ENCODE data around the gene METTL6. TPM values are rescaled to one million over a fixed set of nuclear protein-coding genes. Genes with fewer than 3 reads are reported as not detected.

METTL6 gene
- polyA plus RNA-seq, 1 of the 3 experiments (the other 2 are of a cell fraction), result 22.7 TPM

DNA sequence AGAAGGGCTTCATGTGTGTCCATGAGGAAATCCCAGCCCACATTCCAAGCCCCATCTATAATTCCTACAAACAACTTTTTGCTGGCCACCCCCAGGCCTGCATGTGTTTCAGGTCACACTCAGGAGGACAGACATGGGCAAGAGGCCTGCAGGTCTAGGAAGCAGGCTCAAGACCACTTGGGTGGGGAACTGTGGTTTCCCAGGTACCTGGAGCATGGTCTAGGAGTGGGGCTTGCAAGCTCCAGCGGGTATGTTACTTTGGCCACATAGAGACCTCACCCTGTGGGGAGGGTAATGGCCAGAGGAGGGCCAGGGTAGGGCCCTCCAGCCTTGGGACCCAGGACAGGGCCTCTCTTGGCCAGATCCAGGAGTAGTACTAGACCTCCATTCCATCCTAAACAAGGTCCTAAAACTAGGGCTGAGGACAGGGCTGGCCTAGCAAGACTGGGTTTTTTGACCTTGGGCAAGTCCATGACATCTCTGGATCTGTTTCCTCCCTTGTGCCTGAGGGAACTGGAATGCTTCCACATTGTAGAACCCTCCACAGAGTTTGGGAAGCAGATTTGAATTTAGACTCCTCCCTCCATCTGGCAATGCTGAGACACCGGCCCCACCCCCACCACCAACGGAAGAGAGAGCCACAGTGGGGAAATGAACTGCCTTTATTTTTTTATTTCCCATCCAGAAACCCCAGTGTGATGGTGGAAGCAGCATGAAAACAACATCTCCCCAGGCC is 22.3 kb upstream of the METTL6 start:
- Histone ChIP-seq H4K20me1 (ENCODE audit: insufficient read depth) (no peaks in the 10 kb centered on the region), H3K9me2 (no peaks in the 10 kb centered on the region), H3F3A (replicated peaks; ENCODE audit: insufficient read depth) (no peaks in the 10 kb centered on the region), H3K4me2 (no peak overlapping the region), H3K27ac (ENCODE audit: low read depth in 2 of 2, low read length in 1 of 2) (no peak overlapping the region), H3K79me2 (ENCODE audit: insufficient read depth) (no peaks in the 10 kb centered on the region), H2AFZ (ENCODE audit: low read depth) (no peak overlapping the region), H3K4me1 (ENCODE audit: control insufficient read depth in 1 of 2, insufficient read depth in 2 of 2, low read depth in 1 of 2, low read length in 1 of 2) (no peaks in the 10 kb centered on the region), H3K9ac (no peak overlapping the region), H3K4me3 (ENCODE audit: low read depth in 2 of 2, low read length in 1 of 2) (no peak overlapping the region), H3K9me3 (no peaks in the 10 kb centered on the region), H3K36me3 (replicated peaks in 1 of 2; ENCODE audit: control insufficient read depth in 1 of 2, insufficient read depth in 2 of 2, low read length in 1 of 2) (no peaks in the 10 kb centered on the region), H3K27me3 (ENCODE audit: insufficient read depth) (no peaks in the 10 kb centered on the region)
- ChIA-PET CTCF (no interaction called here), POLR2A (no interaction called here)
- WGBS (ENCODE audit: low lambda C conversion rate), result 92% methylated on average over 3 of the region's 3 CpGs
- no peak for DNase-seq
- no peak for TF ChIP-seq YY1 (IDR thresholded peaks at IDR 0.05; ENCODE audit: low read depth)
- no peak for TF ChIP-seq GATA2 (CRISPR knock-in tag; IDR thresholded peaks at IDR 0.05)
- TF ChIP-seq JUND (IDR thresholded peaks at IDR 0.05), result no peak
- TF ChIP-seq, protein P1, sequence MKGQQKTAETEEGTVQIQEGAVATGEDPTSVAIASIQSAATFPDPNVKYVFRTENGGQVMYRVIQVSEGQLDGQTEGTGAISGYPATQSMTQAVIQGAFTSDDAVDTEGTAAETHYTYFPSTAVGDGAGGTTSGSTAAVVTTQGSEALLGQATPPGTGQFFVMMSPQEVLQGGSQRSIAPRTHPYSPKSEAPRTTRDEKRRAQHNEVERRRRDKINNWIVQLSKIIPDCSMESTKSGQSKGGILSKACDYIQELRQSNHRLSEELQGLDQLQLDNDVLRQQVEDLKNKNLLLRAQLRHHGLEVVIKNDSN (IDR thresholded peaks at IDR 0.05; ENCODE audit: borderline replicate concordance, low read depth), result no peak
- TF ChIP-seq, protein P2, sequence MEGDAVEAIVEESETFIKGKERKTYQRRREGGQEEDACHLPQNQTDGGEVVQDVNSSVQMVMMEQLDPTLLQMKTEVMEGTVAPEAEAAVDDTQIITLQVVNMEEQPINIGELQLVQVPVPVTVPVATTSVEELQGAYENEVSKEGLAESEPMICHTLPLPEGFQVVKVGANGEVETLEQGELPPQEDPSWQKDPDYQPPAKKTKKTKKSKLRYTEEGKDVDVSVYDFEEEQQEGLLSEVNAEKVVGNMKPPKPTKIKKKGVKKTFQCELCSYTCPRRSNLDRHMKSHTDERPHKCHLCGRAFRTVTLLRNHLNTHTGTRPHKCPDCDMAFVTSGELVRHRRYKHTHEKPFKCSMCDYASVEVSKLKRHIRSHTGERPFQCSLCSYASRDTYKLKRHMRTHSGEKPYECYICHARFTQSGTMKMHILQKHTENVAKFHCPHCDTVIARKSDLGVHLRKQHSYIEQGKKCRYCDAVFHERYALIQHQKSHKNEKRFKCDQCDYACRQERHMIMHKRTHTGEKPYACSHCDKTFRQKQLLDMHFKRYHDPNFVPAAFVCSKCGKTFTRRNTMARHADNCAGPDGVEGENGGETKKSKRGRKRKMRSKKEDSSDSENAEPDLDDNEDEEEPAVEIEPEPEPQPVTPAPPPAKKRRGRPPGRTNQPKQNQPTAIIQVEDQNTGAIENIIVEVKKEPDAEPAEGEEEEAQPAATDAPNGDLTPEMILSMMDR (IDR thresholded peaks at IDR 0.05), result no peak
- no peak for TF ChIP-seq MXI1 (IDR thresholded peaks at IDR 0.05; ENCODE audit: low read depth, low read length)
- no peak for TF ChIP-seq ELF1 (IDR thresholded peaks at IDR 0.05)
- no peak for TF ChIP-seq RAD21 (IDR thresholded peaks at IDR 0.05; ENCODE audit: low read length)
- TF ChIP-seq, protein P3, sequence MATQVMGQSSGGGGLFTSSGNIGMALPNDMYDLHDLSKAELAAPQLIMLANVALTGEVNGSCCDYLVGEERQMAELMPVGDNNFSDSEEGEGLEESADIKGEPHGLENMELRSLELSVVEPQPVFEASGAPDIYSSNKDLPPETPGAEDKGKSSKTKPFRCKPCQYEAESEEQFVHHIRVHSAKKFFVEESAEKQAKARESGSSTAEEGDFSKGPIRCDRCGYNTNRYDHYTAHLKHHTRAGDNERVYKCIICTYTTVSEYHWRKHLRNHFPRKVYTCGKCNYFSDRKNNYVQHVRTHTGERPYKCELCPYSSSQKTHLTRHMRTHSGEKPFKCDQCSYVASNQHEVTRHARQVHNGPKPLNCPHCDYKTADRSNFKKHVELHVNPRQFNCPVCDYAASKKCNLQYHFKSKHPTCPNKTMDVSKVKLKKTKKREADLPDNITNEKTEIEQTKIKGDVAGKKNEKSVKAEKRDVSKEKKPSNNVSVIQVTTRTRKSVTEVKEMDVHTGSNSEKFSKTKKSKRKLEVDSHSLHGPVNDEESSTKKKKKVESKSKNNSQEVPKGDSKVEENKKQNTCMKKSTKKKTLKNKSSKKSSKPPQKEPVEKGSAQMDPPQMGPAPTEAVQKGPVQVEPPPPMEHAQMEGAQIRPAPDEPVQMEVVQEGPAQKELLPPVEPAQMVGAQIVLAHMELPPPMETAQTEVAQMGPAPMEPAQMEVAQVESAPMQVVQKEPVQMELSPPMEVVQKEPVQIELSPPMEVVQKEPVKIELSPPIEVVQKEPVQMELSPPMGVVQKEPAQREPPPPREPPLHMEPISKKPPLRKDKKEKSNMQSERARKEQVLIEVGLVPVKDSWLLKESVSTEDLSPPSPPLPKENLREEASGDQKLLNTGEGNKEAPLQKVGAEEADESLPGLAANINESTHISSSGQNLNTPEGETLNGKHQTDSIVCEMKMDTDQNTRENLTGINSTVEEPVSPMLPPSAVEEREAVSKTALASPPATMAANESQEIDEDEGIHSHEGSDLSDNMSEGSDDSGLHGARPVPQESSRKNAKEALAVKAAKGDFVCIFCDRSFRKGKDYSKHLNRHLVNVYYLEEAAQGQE (IDR thresholded peaks at IDR 0.05; ENCODE audit: low read depth, low read length), result no peak
- TF ChIP-seq NRF1 (IDR thresholded peaks at IDR 0.05; ENCODE audit: low read depth, low read length), result no peak
- TF ChIP-seq MEF2A (IDR thresholded peaks at IDR 0.05; ENCODE audit: borderline replicate concordance, low read depth), result no peak
- no peak for TF ChIP-seq SMC3 (IDR thresholded peaks at IDR 0.05; ENCODE audit: low read depth, low read length)
- TF ChIP-seq SIN3A (IDR thresholded peaks at IDR 0.05; ENCODE audit: borderline replicate concordance, low read depth, low read length), result no peak
- no peak for TF ChIP-seq RCOR1 (IDR thresholded peaks at IDR 0.05; ENCODE audit: low read length)

All from SK-N-SH (cell line).